Common myeloid progenitor, CD34-positive (primary cell): ENCODE measurements around the gene NMUR1. TPM values are rescaled to one million over a fixed set of nuclear protein-coding genes. Genes with fewer than 3 reads are reported as not detected.
A peak's percentile ranks its signal among the peaks of the same experiment; 100 is the strongest.
"Not testable (repeated sequence)": the region's sequence is repeated elsewhere in the genome, so short reads cannot be mapped to it uniquely, and the experiment has no call there.

Experiments
- CTCF ChIA-PET: fragments of 350-600 bp; sonication (Branson Sonifier 250); formaldehyde crosslinking; loops from one replicate; lab custom pipeline; 2021; ENCODE audit warnings: antibody characterized with exemption; lab: Charles Lee
- POLR2A ChIA-PET: fragments of 350-600 bp; sonication (Branson Sonifier 250); formaldehyde crosslinking; loops from one replicate; lab custom pipeline; 2021; ENCODE audit warnings: antibody characterized with exemption; lab: Charles Lee
- DNase-seq, 3 donors: peaks; one replicate each; pipeline versions ENCODE4 v3.0.0 to v3.0.0-alpha.2; 2013
- H3K27ac ChIP-seq, 2 experiments: 1 replicate in 1 of 2; 2 replicates in 1 of 2; pipeline ENCODE4 v1.7.0; 2013; ENCODE audit warnings: inconsistent platforms in 2 of 2, low read length in 2 of 2, mild to moderate bottlenecking in 2 of 2, low read depth in 1 of 2, moderate library complexity in 1 of 2; ENCODE audit not compliant: severe bottlenecking in 2 of 2, insufficient read depth in 1 of 2, poor library complexity in 1 of 2
- H3K27me3 ChIP-seq, 5 experiments: replicated peaks in 2 of 5; 1 replicate in 3 of 5; 2 replicates in 2 of 5; pipeline versions ENCODE4 v1.6.1 to v1.7.0; 2013; ENCODE audit warnings: low read length in 4 of 5, mild to moderate bottlenecking in 2 of 5, moderate library complexity in 2 of 5, inconsistent platforms in 1 of 5; ENCODE audit not compliant: insufficient read depth in 5 of 5, control insufficient read depth in 4 of 5
- H3K36me3 ChIP-seq, 4 experiments: 1 replicate in 2 of 4; 2 replicates in 2 of 4; pipeline versions ENCODE4 v1.6.1 to v1.7.0; 2013; ENCODE audit warnings: low read length in 3 of 4, control low read depth in 1 of 4, mild to moderate bottlenecking in 1 of 4; ENCODE audit not compliant: control insufficient read depth in 4 of 4, insufficient read depth in 4 of 4
- H3K4me1 ChIP-seq, 4 experiments: 1 replicate in 3 of 4; 2 replicates in 1 of 4; pipeline versions ENCODE4 v1.6.1 to v1.7.1; 2013; ENCODE audit warnings: low read length in 3 of 4, mild to moderate bottlenecking in 3 of 4, control low read depth in 1 of 4, inconsistent platforms in 1 of 4, moderate library complexity in 1 of 4; ENCODE audit not compliant: control insufficient read depth in 4 of 4, insufficient read depth in 4 of 4; ENCODE audit errors: control extremely low read depth in 1 of 4
- H3K4me3 ChIP-seq, 7 experiments: 1 replicate in 4 of 7; 2 replicates in 3 of 7; pipeline versions ENCODE4 v1.5.1 to v1.7.0; 2013; ENCODE audit warnings: mild to moderate bottlenecking in 7 of 7, low read length in 6 of 7, moderate library complexity in 6 of 7, inconsistent platforms in 2 of 7, low read depth in 2 of 7, control low read depth in 1 of 7; ENCODE audit not compliant: insufficient read depth in 4 of 7, control insufficient read depth in 1 of 7; ENCODE audit errors: extremely low read depth in 1 of 7
- H3K9me3 ChIP-seq, 5 experiments: 1 replicate in 4 of 5; 2 replicates in 1 of 5; pipeline versions ENCODE4 v1.6.1 to v1.7.1; 2013; ENCODE audit warnings: low read length in 4 of 5, mild to moderate bottlenecking in 2 of 5, inconsistent platforms in 1 of 5, low read depth in 1 of 5, moderate library complexity in 1 of 5; ENCODE audit not compliant: control insufficient read depth in 4 of 5, insufficient read depth in 2 of 5; ENCODE audit errors: control extremely low read depth in 1 of 5
- WGBS: methylation state at CpG from one replicate; pipeline ENCODE4 v1.1.5; 2013; ENCODE audit not compliant: insufficient coverage; 5-methylcytosine and 5-hydroxymethylcytosine counted together
- polyA plus RNA-seq: library from polyadenylated mRNA; unstranded; fragments of 120-200 nt; gene quantifications from one replicate; pipeline ENCODE4 v1.2.1, GENCODE V29; 2013

NMUR1 gene
- polyA plus RNA-seq: 0.22 TPM

- WGBS: 17% methylated on average over 67 of the region's 85 CpGs
- ChIA-PET CTCF (interaction anchor here (0.6 to 5.2 kb wide), 7 partner anchors 10 to 48 kb away, joined by 3 to 49 read pairs (median 11); no protein-coding TSS in a partner anchor), POLR2A (interaction anchor here (0.7 kb wide), 1 partner anchor 47 kb away, joined by 3 read pairs; no protein-coding TSS in a partner anchor)
- Histone ChIP-seq H3K4me1 (peaks cover 0 to 16% (median 9%) of the 10 kb centered on the region in 4 experiments), H3K9me3 (peaks cover 0 to 2% (median 0%) of the 10 kb centered on the region in 5 experiments), H3K27me3 (peaks cover 0 to 23% (median 5%) of the 10 kb centered on the region in 5 experiments), H3K27ac (no peak within 1 kb of the TSS), H3K4me3 (peak within 1 kb of the TSS in 3 of 7 experiments; percentile 23 to 64 (median 50)), H3K36me3 (no peaks in the 10 kb centered on the region)
- DNase-seq: peak; percentile 57 to 74 (median 74)
Measured at GRCh38 chr2:231530099-231531011, at the start of gene NMUR1. TSS of gene NMUR1 (minus strand) at chr2:231530445. CDS start at chr2:231530361, 84 bp downstream.

- POLR2A ChIA-PET: no interaction called here
Measured at GRCh38 chr2:231579560-231579959, 49.3 kb upstream of the NMUR1 start.

GRCh38 chr2:231578655-231579054, 48.4 kb upstream of the NMUR1 start:
- DNase-seq, POLR2A ChIA-PET, H3K36me3 ChIP-seq, H3K27ac ChIP-seq, H3K4me3 ChIP-seq, H3K9me3 ChIP-seq, H3K27me3 ChIP-seq, H3K4me1 ChIP-seq: not testable (repeated sequence)
- WGBS: 95% methylated on average over 2 of the region's 2 CpGs
- CTCF ChIA-PET: interaction anchor here (0.8 to 1.8 kb wide), 4 partner anchors 20 to 94 kb away, joined by 3 to 5 read pairs (median 3); no protein-coding TSS in a partner anchor

More at GRCh38 chr2:231579560-231579959, 49.3 kb upstream of the NMUR1 start:
- no peaks in the 10 kb centered on the region for H3K36me3 ChIP-seq
- H3K27me3 ChIP-seq: no peaks in the 10 kb centered on the region
- WGBS: 83% methylated on average over 3 of the region's 3 CpGs
- DNase-seq: no peak
- CTCF ChIA-PET: no interaction called here
- no peaks in the 10 kb centered on the region for H3K9me3 ChIP-seq
- peaks cover 0 to 5% (median 0%) of the 10 kb centered on the region in 4 experiments for H3K4me1 ChIP-seq
- H3K27ac ChIP-seq: no peak overlapping the region
- H3K4me3 ChIP-seq: no peak overlapping the region

GRCh38 chr2:231576465-231576864, 46.2 kb upstream of the NMUR1 start:
- WGBS: 96% methylated on average over 3 of the region's 4 CpGs
- Histone ChIP-seq H3K27me3 (no peaks in the 10 kb centered on the region), H3K36me3 (no peaks in the 10 kb centered on the region), H3K4me1 (peaks cover 0 to 5% (median 0%) of the 10 kb centered on the region in 4 experiments), H3K27ac (no peak overlapping the region), H3K9me3 (no peaks in the 10 kb centered on the region), H3K4me3 (no peak overlapping the region)
- no peak for DNase-seq
- ChIA-PET CTCF (interaction anchor here (1.3 kb wide), 1 partner anchor 25 kb away, joined by 3 read pairs; no protein-coding TSS in a partner anchor), POLR2A (no interaction called here)

- no peaks in the 10 kb centered on the region for H3K36me3 ChIP-seq
- no peak overlapping the region for H3K4me3 ChIP-seq
- CTCF ChIA-PET: interaction anchor here (1.3 to 5.5 kb wide), 2 partner anchors 24 to 26 kb away, joined by 3 to 27 read pairs; no protein-coding TSS in a partner anchor
- no peaks in the 10 kb centered on the region for H3K27me3 ChIP-seq
- POLR2A ChIA-PET: no interaction called here
- DNase-seq: no peak
- no peak overlapping the region for H3K27ac ChIP-seq
- H3K4me1 ChIP-seq: peaks cover 0 to 5% (median 0%) of the 10 kb centered on the region in 4 experiments
- 100% methylated on average over 8 of the region's 10 CpGs for WGBS
- H3K9me3 ChIP-seq: no peaks in the 10 kb centered on the region
Measured at GRCh38 chr2:231575612-231576256, 45.5 kb upstream of the NMUR1 start.

GRCh38 chr2:231573698-231574421, 43.6 kb upstream of the NMUR1 start:
- 97% methylated on average over 9 of the region's 15 CpGs for WGBS
- CTCF ChIA-PET: interaction anchor here (1.2 to 5.5 kb wide), 4 partner anchors 8 to 54 kb away, joined by 3 to 27 read pairs (median 4); no protein-coding TSS in a partner anchor

More at GRCh38 chr2:231573698-231574421, 43.6 kb upstream of the NMUR1 start:
- Histone ChIP-seq H3K27ac (no peak overlapping the region), H3K36me3 (no peaks in the 10 kb centered on the region), H3K4me1 (peaks cover 0 to 5% (median 0%) of the 10 kb centered on the region in 4 experiments), H3K27me3 (no peaks in the 10 kb centered on the region), H3K4me3 (no peak overlapping the region), H3K9me3 (no peaks in the 10 kb centered on the region)
- no peak for DNase-seq
- POLR2A ChIA-PET: no interaction called here
